ENCODE results near the gene LIPK.

The LIPK gene

DNA sequence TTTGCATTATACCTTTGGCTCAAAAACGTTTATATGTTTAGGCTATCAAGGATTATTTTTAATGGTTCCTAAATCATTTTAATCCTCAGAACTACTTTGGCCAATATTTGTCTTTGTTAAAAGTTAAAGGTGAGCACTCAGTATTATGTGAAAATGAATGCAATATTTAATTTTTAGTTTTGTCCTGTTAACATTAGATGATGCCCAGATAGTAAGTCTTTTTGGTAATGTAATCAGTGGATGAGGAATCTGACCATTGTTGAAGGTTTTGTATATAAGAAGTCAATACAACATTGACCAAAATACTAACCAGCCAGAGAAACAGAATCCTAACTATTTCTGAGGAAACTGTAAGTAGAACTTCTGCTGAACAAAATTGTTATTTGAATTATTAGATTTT is 41.9 kb upstream of the LIPK start, which contains the start of gene LIPF:
Gene LIPF (plus strand): TSS at position 301 of the 400 bp plus-strand sequence. CDS start 2,856 bp downstream, outside the sequence.
- no peak for DNase-seq (ENCODE audit: low read depth)
- TF ChIP-seq, protein P1, sequence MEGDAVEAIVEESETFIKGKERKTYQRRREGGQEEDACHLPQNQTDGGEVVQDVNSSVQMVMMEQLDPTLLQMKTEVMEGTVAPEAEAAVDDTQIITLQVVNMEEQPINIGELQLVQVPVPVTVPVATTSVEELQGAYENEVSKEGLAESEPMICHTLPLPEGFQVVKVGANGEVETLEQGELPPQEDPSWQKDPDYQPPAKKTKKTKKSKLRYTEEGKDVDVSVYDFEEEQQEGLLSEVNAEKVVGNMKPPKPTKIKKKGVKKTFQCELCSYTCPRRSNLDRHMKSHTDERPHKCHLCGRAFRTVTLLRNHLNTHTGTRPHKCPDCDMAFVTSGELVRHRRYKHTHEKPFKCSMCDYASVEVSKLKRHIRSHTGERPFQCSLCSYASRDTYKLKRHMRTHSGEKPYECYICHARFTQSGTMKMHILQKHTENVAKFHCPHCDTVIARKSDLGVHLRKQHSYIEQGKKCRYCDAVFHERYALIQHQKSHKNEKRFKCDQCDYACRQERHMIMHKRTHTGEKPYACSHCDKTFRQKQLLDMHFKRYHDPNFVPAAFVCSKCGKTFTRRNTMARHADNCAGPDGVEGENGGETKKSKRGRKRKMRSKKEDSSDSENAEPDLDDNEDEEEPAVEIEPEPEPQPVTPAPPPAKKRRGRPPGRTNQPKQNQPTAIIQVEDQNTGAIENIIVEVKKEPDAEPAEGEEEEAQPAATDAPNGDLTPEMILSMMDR (conservative IDR thresholded peaks at IDR 0.05; ENCODE audit: low read length), result no peak
- H3K4me3 ChIP-seq (ENCODE audit: low read length), result no peak within 1 kb of the TSS

DNA sequence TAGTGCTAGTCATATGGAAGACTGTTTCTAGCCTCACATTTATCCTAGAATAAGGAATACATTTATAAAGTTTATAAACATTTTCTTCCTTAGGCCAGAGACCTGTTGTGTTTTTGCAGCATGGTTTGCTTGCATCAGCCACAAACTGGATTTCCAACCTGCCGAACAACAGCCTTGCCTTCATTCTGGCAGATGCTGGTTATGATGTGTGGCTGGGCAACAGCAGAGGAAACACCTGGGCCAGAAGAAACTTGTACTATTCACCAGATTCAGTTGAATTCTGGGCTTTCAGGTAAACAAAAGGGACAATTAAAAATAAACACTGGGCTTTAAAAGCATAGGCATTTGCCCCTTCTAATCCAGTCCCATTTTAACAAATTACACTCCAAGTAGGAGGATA is 37.6 kb upstream of the LIPK start:
- TF ChIP-seq, protein P1 (conservative IDR thresholded peaks at IDR 0.05; ENCODE audit: low read length), result no peak
- DNase-seq (ENCODE audit: low read depth), result no peak
- no peak overlapping the region for H3K4me3 ChIP-seq (ENCODE audit: low read length)

DNA sequence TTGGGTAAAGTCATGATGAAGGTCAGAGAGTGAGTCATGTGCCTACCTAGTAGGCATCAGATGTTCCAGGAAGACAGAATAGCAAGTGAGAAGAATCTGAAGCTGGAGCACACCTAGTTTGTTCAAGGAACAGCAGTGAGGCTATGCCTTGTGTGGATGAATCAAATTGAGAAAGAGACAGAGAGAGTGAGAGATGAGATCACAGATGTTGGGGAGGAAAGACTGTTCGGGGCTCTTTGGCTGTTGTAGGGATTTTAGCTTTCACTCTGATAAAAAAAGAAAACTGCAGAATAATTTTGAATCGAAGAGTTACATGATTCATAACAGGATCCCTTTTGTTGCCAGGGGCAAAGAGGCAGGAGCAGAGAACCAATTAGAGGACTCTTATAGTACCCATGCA is 35.6 kb upstream of the LIPK start:
- TF ChIP-seq, protein P1 (conservative IDR thresholded peaks at IDR 0.05; ENCODE audit: low read length), result no peak
- no peak for DNase-seq (ENCODE audit: low read depth)
- no peak overlapping the region for H3K4me3 ChIP-seq (ENCODE audit: low read length)

DNA sequence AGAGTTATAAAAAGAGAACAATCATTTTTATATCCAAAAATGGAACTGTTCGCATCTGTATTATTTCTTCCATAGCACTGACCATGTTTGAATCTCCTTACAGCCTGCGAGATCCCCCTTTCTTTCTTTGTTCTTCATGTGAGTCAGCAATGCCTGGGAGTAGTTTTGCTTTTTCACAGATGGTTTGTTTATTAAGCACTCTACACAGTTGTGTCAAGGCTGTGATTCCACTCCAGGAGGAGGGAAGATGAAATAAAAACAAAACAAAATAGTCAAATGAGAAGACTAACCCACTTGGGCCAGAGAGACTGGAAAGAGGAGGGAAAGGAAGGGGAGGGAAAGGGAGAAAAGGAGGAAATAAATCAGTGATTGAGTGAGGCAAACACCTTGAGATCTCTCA is 34.0 kb upstream of the LIPK start:
- no peak for DNase-seq (ENCODE audit: low read depth)
- TF ChIP-seq, protein P1 (conservative IDR thresholded peaks at IDR 0.05; ENCODE audit: low read length), result no peak
- no peak overlapping the region for H3K4me3 ChIP-seq (ENCODE audit: low read length)

DNA sequence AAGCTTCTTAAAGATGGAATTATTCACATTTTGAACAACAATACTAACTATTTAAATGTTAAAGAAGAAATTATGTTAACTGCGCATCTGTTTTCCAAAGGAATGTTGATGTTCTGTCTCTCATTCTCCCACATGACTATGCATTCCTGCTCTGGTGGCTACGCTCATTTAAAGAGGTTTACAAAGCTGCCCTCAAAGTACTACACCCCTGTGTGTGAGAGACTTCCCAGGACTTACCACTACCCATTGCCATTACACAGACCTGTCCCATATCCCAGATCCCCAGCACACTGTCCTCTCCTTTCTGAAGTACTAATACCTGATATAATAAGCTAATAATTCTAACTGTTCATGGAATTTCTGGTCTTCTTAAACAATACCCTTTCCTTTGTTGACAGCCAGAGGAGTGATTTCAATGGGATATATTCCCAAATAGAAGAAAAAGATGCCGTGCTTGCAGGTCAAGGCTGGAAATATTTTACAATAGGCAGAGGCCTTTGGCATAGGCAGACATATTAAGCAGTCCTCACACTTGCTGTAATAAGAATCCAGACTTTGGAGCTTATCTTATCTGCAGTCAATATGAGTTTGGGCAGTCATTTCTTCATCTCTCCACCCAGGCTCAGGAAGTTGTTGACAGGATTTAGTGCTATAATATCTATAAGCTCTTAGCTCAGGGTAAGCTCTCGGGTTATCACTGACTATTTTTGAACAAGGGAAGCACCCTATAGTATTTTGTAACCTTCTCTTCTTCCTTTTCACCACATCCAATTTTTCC is 29.6 kb upstream of the LIPK start:
- no peak overlapping the region for H3K4me3 ChIP-seq (ENCODE audit: low read length)
- DNase-seq (ENCODE audit: low read depth), result no peak
- TF ChIP-seq, protein P1 (conservative IDR thresholded peaks at IDR 0.05; ENCODE audit: low read length), result no peak

DNA sequence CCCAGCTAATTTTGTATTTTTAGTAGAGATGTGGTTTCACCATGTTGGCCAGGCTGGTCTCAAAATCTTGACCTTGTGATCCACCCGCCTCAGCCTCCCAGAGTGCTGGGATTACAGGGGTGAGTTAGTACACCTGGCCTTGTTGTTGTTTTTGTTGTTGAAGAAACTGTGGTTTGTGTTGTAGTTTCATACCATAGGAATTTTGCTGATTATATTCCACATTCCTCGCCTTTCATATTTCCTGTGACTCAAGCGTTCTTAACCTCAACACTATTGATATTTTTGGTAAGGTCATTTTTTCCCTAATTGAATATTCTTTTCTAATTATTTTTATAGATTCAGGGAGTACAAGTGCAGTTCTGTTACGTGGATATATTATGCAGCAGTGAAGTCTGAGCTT is 25.1 kb upstream of the LIPK start:
- TF ChIP-seq, protein P1 (conservative IDR thresholded peaks at IDR 0.05; ENCODE audit: low read length), result no peak
- no peak for DNase-seq (ENCODE audit: low read depth)
- H3K4me3 ChIP-seq (ENCODE audit: low read length), result no peak overlapping the region

DNA sequence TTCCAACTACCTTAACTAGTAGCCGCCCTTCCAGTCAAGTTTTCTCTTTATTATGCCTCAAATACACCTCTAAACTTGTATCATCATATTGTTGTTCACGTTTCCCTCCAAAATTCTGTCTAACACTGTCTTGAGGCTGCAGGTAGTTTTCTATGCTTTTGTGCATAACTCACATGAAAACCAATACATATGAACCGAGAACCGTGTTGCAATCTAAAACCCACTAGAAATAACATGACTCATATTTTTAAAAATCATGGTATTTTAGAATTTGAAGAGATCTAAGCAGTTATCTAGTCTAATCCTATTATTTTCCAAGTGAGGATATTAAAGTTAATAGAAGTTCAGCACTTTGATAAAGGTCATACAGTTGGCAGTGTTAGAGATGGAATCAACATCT is 23.6 kb upstream of the LIPK start:
- TF ChIP-seq, protein P1 (conservative IDR thresholded peaks at IDR 0.05; ENCODE audit: low read length), result no peak
- H3K4me3 ChIP-seq (ENCODE audit: low read length), result no peak overlapping the region
- DNase-seq (ENCODE audit: low read depth), result no peak

Data from AG10803 (cell line).